Heart left ventricle (tissue), 13 donors: ENCODE results near the gene FOXP1.

Source experiments
- CTCF ChIP-seq, 12 donors: fragments of 200-600 bp; sonication (generic) in 4 of 12; IDR thresholded peaks; one replicate each; pipeline versions ENCODE4 v1.5.0 to v1.8.0; 2018 to 2022; ENCODE audit warnings: antibody characterized with exemption in 12 of 12, mild to moderate bottlenecking in 5 of 12
- POLR2A ChIP-seq, 2 donors: fragments of 450-650 bp; IDR thresholded peaks; one replicate each; pipeline ENCODE4 v1.6.1; 2017; ENCODE audit warnings: antibody characterized with exemption in 2 of 2, mild to moderate bottlenecking in 2 of 2, moderate library complexity in 2 of 2
- donor health status: ischemic (EF 13 %, LVEDD 7.1; RV severe dilation, severe dysfunction).
- donor health status: DM: no; HTN: yes; CAD: no.
- donor health status: DM: no; HTN: no; CAD: no.
- donor health status: ischemic (EF 25% LVEDD 6.9; RV normal size, moderate dysfunction).
- donor health status: ischemic (EF 25% LVEDD 5.7; RV mildly dilated, moderate dysfunction).
- donor health status: ischemic (EF 35%, LVEDD 5.7; RV mildly dilated, moderate dysfunction).
- donor health status: nonischemic (EF 11% LVEDD 7.7; RV severe dilation, severe dysfunction).
- donor health status: DM: yes; HTN: yes; CAD: no.
- donor health status: PGD.
- donor health status: ischemic (EF 29% LVEDD 5.4; RV normal size, mild dysfunction).
- donor health status: nonischemic (EF 23%, LVEDD 6.1; RV moderate dilation, normal function).

DNA sequence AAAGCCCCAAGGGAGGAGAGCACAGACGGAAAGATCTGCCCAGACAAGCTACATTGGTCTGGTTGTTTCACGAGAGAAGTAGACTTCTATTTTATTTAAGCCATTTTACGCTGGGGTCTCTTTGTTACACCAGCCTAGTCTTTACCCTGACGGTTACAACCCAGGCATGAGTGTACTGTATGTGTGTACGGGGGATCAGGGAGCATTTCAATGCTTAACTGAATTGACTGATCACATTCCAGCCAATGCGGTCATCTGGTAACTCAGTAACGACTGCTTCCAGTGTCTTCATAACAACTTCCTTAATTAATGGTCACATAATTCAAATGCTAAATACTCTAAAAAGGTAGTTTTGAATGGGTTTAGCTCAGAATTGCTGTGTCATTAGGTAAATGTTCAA, 288.6 kb downstream of the FOXP1 start:
- TF ChIP-seq POLR2A (IDR thresholded peaks at IDR 0.05) (no peak), CTCF (IDR thresholded peaks at IDR 0.05) (no peak)
